ENCODE results near the gene ZNF512B. TPM values are rescaled to one million over a fixed set of nuclear protein-coding genes. Genes with fewer than 3 reads are reported as not detected.
"Not testable (repeated sequence)": the region's sequence is repeated elsewhere in the genome, so short reads cannot be mapped to it uniquely, and the experiment has no call there.

ZNF512B gene
- total RNA-seq, 1 donor from 2014 or later: 17.8 TPM

GRCh38 chr20:63937596-63937995 lies 32.1 kb downstream of the ZNF512B start:
- DNase-seq (ENCODE audit: low read depth): no peak

DNA sequence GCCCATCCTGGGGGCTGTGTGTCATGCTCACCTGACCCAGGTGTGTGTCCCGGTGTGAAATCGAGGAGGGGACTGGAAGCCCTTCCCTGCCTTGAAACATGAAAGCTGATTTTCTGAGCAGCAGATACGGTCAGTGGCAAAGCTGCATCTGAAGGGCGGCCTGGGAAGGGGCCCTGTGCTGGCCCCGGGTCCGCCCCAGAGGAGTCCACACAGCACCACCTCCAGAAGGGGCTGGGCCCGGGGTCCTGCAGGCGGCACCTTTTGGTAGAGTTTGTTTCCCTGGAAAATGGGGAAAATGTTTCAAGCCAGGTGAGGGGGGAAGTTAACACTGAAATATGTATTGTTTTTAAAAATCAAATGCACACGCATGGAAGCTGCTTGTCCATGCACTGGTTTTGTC lies 34.3 kb downstream of the ZNF512B start:
- DNase-seq (ENCODE audit: low read depth): no peak

GRCh38 chr20:63934271-63935068 lies 35.3 kb downstream of the ZNF512B start:
- no peak for DNase-seq (ENCODE audit: low read depth)

GRCh38 chr20:63933646-63934045 lies 36.1 kb downstream of the ZNF512B start:
- no peak for DNase-seq (ENCODE audit: low read depth)

DNA sequence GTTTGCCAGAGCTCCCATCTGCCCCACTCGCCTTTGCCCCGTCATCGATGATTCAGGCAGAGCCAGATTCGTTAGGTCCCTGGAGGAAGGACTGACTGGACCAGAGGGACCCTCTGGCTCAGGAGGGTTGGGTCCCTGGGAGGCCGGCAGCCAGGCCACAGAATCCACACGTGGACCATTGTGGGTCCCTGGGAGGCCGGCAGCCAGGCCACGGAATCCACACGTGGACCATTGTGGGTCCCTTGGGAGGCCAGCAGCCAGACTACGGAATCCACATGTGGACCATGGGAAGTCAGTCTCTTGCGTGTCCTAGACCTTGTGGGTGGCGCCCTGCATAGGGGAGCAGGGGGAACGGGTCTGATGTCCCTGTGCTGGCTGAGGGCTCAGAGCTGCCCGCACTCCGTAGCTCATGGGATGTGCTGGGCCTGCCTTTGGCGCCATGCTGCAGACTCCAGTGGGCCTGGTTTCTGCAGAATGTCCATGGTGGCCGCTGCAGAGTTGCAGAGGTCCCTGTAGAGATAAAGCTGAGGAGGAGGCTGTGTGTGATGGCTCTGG lies 37.0 kb downstream of the ZNF512B start:
- DNase-seq (ENCODE audit: low read depth): peak; percentile 25

- no peak for DNase-seq (ENCODE audit: low read depth)
Observed at GRCh38 chr20:63931735-63932134, 38.0 kb downstream of the ZNF512B start.

GRCh38 chr20:63930971-63931553 lies 38.7 kb downstream of the ZNF512B start:
- DNase-seq (ENCODE audit: low read depth): no peak

DNA sequence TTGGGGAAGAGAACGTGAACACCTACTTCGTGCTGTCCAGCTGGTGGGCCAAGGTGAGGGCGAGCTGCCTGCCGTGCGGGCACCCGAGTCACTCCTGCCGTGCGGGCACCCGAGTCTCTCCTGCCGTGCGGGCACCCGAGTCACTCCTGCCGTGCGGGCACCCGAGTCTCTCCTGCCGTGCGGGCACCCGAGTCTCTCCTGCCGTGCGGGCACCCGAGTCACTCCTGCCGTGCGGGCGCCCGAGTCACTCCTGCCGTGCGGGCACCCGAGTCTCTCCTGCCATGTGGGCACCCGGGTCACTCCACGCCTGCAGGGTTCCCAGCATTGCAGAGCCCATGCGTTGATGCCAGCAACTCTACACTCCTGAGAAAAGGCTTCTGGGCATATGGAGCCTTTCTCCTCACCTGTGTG lies 40.3 kb downstream of the ZNF512B start:
- DNase-seq (ENCODE audit: low read depth): not testable (repeated sequence)

- no peak for DNase-seq (ENCODE audit: low read depth)
Observed at GRCh38 chr20:63929071-63929470, 40.7 kb downstream of the ZNF512B start.

DNA sequence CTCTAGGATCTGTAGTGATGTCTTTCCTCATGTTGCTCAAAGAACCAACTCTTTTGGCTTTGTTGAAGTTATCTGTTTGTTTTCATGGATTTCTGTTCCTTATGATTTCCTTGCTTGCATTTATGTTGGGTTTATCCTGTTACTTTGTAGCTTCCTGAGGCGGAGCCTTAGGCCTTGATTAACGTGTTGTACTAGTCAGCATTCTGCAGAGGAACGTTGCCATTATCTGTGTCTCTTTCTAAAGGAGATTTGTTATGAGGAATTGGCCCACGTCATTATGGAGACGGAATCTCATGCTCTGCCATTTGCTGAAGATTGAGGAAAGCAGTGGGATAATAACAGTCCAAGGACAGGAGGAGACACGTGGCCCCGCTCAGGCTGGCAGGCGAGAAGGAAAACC lies 43.4 kb downstream of the ZNF512B start:
- no peak for DNase-seq (ENCODE audit: low read depth)

GRCh38 chr20:63924241-63924640 lies 45.5 kb downstream of the ZNF512B start:
- DNase-seq (ENCODE audit: low read depth): no peak

DNA sequence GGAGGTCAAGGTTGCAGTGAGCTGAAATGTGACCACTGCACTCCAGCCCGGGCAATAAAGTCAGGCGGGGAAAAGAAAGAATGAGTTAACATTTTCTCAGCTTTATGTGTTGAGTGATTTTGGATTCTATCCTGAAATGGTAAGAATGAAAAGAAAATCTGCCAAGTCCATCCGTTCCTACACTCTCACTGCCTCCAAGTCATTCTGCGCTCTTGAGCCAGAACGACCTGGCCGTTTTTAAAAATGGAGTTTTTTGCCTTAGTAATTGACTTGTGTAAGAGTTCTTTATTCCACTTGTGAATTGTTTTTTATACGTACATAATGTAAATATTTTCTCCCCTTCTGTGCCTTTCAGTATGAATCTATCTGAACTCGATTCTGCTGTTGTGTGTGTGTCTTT lies 46.1 kb downstream of the ZNF512B start:
- no peak for DNase-seq (ENCODE audit: low read depth)

GRCh38 chr20:63920226-63920625 lies 49.5 kb downstream of the ZNF512B start:
- no peak for DNase-seq (ENCODE audit: low read depth)

DNA sequence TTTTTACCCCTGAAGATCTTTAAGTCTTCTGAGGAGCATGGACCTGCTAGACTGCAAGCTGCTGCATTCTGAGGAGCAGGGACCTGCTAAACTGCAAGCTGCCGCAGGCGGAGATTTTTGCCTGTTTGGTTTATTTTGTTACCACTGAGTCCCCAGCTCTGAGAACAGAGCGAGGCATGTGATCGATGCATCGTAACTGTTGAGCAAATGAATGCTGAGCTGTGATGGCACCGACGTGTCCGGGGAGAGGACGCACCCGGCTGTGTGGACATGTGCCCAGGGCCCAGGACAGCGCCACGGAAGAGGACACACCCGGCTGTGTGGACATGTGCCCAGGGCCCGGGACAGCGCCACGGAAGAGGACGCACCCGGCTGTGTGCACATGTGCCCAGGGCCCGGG lies 50.6 kb downstream of the ZNF512B start:
- DNase-seq (ENCODE audit: low read depth): no peak

DNA sequence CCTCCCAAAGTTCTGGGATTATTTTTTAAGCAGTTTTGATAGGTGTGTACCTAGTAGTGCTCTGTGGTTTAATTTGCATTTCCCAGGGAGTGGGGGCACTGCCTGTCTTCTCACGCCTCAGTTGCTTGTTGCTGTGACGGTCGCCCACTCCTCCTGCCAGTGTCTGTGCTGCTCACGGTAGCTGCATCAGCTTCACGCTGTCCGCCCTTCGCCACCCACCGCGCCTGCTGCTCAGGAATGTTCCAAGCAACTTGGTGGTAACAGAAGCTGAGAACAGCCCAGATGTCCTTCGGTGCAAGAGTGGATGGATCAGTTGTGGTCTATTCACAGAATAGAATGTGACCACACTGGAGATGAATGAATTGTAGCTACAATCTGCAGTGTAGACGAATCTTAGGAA lies 51.9 kb downstream of the ZNF512B start:
- peak; percentile 48 for DNase-seq (ENCODE audit: low read depth)

DNA sequence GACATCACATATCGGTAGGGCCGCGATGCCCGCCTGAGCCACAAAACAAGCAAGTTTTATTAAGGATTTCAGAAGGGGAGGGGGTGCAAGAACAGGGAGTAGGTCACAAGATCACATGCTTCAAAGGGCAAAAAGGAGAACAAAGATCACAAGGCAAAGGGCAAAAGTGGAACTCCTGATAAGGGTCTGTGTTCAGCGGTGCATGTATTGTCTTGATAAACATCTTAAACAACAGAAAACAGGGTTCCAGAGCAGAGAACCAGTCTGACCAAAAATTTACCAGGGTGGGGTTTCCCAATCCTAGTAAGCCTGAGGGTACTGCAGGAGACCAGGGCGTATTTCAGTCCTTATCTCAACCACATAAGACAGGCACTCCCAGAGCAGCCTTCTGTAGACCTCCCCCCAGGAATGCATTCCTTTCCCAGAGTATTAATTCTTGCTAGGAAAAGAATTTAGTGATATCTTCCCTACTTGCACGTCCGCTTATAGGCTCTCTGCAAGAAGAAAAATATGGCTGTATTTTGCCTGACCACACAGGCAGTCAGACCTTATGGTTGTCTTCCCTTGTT lies 53.3 kb downstream of the ZNF512B start:
- DNase-seq (ENCODE audit: low read depth): not testable (repeated sequence)

DNA sequence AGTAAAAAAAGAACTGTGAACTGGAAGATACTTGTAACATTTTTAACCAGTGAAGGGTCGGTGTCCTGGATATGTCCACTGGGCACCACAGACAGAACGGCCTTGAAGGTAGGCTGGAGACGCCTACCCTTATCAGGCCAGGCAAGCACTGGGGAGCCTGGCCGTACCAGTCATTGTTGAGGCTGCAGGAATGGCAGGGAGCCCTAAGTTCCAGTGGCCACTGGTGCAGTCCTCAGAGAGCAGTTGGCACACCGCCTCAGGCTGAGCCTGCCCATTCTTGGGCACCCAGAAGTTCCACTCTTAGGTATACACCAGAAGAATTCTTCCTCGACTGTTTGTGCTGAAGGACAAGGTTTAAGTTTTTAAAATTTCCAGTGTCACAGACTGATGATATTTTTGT lies 54.3 kb downstream of the ZNF512B start:
- DNase-seq (ENCODE audit: low read depth): peak; percentile 34

DNA sequence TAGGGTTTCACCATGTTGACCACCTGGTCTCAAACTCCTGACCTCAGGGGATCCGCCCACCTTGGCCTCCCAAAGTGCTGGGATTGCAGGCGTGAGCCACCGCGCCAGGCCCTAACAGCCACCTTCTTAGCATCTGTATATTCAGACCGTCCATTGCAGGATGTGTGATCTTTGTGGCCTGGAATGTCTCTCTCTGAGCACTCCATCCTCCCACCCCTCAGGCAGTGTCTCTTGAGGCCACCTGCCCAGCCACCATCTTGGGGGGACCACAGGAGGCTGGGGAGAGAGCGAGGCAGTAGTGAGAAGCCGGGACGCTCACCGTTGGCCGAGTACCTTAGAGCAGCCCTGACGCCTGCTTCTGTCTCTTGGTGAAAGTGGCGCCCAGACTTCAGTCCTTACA lies 56.0 kb downstream of the ZNF512B start:
- no peak for DNase-seq (ENCODE audit: low read depth)

GRCh38 chr20:63911176-63911575 lies 58.6 kb downstream of the ZNF512B start:
- DNase-seq (ENCODE audit: low read depth): peak; percentile 78

DNA sequence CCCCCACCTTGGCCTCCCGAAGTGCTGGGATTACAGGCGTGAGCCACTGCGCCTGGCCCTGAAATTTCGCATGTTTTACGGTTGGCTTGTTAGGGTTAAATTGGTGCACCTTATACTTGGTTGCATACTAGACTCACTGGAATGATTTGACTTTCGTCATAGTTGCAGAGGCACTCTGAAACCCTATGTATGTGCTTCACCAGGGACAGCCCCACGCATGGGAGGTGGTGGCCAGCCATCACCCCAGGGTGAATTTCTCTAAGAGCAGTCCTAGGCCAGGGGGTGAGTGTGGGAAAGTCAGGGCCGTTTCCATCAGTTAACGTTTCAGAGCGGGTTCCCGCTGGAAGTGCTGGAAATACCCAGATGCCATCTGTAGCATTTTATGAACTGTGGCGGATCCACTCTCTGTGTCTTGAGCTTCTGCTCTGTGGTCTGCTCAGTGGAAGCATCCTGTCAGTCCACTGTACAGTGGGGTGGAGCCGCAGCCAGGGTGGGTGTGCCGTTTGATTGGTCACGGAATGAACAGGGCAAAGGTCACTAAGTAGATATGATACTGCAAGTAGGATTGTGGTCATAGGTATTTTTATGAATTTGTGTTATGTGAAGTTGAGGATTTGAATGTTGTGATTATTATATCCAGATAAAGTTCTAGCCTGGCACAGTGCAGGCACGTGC lies 61.6 kb downstream of the ZNF512B start:
- DNase-seq (ENCODE audit: low read depth): no peak

Data from myocyte (in vitro differentiated cells).